GM12878 (cell line): ENCODE data around the gene CLDN24. TPM values are rescaled to one million over a fixed set of nuclear protein-coding genes. Genes with fewer than 3 reads are reported as not detected.

Experiments
- ATAC-seq: fragments of 200-7000 bp; cut with Tn5 transposase; 3 replicates; pipeline ENCODE4 v1.9.1; 2020; ENCODE audit warnings: mild to moderate bottlenecking, moderate library complexity
- BruUV-seq: library from RNA; stranded (reverse); fragments of 400-500 nt; replicated peaks from 2 replicates; lab custom pipeline; 2021; lab: Mats Ljungman, UMichigan
- CTCF ChIA-PET: fragments of 300-600 bp; sonication (Branson Sonifier 250); formaldehyde crosslinking; extraction: SDS; loops from one replicate; lab custom pipeline; 2021; ENCODE audit warnings: inconsistent platforms; lab: Yijun Ruan, JAX
- POLR2A ChIA-PET: fragments of 350-600 bp; formaldehyde crosslinking; extraction: SDS; loops from one replicate; lab custom pipeline; 2021; ENCODE audit warnings: inconsistent platforms; lab: Charles Lee
- RAD21 ChIA-PET: fragments of 300-600 bp; sonication (Branson Sonifier 250); formaldehyde crosslinking; loops from one replicate; lab custom pipeline; 2023; ENCODE audit warnings: antibody characterized with exemption; ENCODE audit not compliant: unreplicated experiment; lab: Charles Lee
- SMC1A ChIA-PET: fragments of 300-600 bp; sonication (Branson Sonifier 250); formaldehyde crosslinking; loops from one replicate; lab custom pipeline; 2023; ENCODE audit not compliant: unreplicated experiment, uncharacterized antibody; lab: Charles Lee
- DNase-seq: peaks from one replicate; pipeline ENCODE4 v3.0.0-alpha.2; 2011; ENCODE audit warnings: low read depth, low spot score
- FAIRE-seq: peaks from 3 replicates; lab custom pipeline; 2011; peaks lifted over from hg19 to GRCh38; lab: Jason Lieb, UNC
- H2AFZ ChIP-seq: 2 replicates; pipeline ENCODE4 v1.6.0; 2011; ENCODE audit warnings: low read depth, low read length, control low read depth; ENCODE audit not compliant: control insufficient read depth
- H3K27ac ChIP-seq: 2 replicates; pipeline ENCODE4 v1.5.1; 2011; ENCODE audit warnings: control low read depth; ENCODE audit not compliant: control insufficient read depth, insufficient read depth
- H3K27me3 ChIP-seq, 2 experiments: replicated peaks in 1 of 2; 2 replicates each; pipeline versions ENCODE4 v1.6.0 to v1.6.1; 2011; ENCODE audit warnings: low read length in 1 of 2; ENCODE audit not compliant: control insufficient read depth in 2 of 2, insufficient read depth in 2 of 2
- H3K36me3 ChIP-seq, 2 experiments: 2 replicates each; pipeline ENCODE4 v1.5.1; 2011; ENCODE audit warnings: low read length in 1 of 2; ENCODE audit not compliant: control insufficient read depth in 2 of 2, insufficient read depth in 2 of 2
- H3K4me1 ChIP-seq: 2 replicates; pipeline ENCODE4 v1.6.1; 2011; ENCODE audit warnings: mild to moderate bottlenecking, low read length, moderate library complexity, mixed read lengths; ENCODE audit not compliant: control insufficient read depth, insufficient read depth
- H3K4me2 ChIP-seq: 2 replicates; pipeline ENCODE4 v1.6.0; 2011; ENCODE audit warnings: control low read depth; ENCODE audit not compliant: control insufficient read depth, insufficient read depth
- H3K4me3 ChIP-seq: fragments of 200-600 bp; sonication (generic); 2 replicates; pipeline ENCODE4 v1.5.1; 2016
- H3K79me2 ChIP-seq: 2 replicates; pipeline ENCODE4 v1.6.0; 2011; ENCODE audit warnings: low read length; ENCODE audit not compliant: control insufficient read depth, insufficient read depth
- H3K9ac ChIP-seq: 2 replicates; pipeline ENCODE4 v1.8.0; 2011; ENCODE audit warnings: low read length, control low read depth, mixed read lengths; ENCODE audit not compliant: control insufficient read depth, insufficient read depth
- H3K9me3 ChIP-seq: replicated peaks from 3 replicates; pipeline ENCODE4 v1.5.1; 2011; ENCODE audit warnings: mild to moderate bottlenecking, low read length; ENCODE audit not compliant: control insufficient read depth, insufficient read depth
- H4K20me1 ChIP-seq: 2 replicates; pipeline ENCODE4 v1.6.0; 2011; ENCODE audit not compliant: control insufficient read depth, insufficient read depth
- ASH2L ChIP-seq: fragments of 300-600, 200-600 bp; sonication (generic); IDR thresholded peaks from 2 replicates; pipeline ENCODE4 v1.6.1; 2017; ENCODE audit warnings: low read depth, mild to moderate bottlenecking, borderline replicate concordance
- BHLHE40 ChIP-seq, 2 experiments: fragments of 450-650 bp in 1 of 2; IDR thresholded peaks; 2 replicates each; pipeline ENCODE4 v1.6.1; 2011 to 2017; ENCODE audit warnings: low read depth in 2 of 2, borderline replicate concordance in 1 of 2, improper control_type of control experiment in 1 of 2, low read length in 1 of 2, mild to moderate bottlenecking in 1 of 2
- BMI1 ChIP-seq: fragments of 450-650 bp; IDR thresholded peaks from 2 replicates; pipeline ENCODE4 v1.6.1; 2016; ENCODE audit warnings: mild to moderate bottlenecking, moderate library complexity, borderline replicate concordance
- BRCA1 ChIP-seq: IDR thresholded peaks from 2 replicates; pipeline ENCODE4 v1.6.1; 2011; ENCODE audit warnings: low read depth, low read length, improper control_type of control experiment
- EGR1 ChIP-seq, 2 experiments: IDR thresholded peaks; 1 replicate in 1 of 2; 2 replicates in 1 of 2; pipeline ENCODE4 v1.6.1; 2011 to 2012; ENCODE audit warnings: low read depth in 2 of 2, low read length in 2 of 2, borderline replicate concordance in 1 of 2, mild to moderate bottlenecking in 1 of 2, moderate library complexity in 1 of 2
- GATAD2B ChIP-seq: fragments of 450-650 bp; conservative IDR thresholded peaks from 2 replicates; pipeline ENCODE4 v1.6.1; 2017; ENCODE audit warnings: low read depth, mild to moderate bottlenecking, moderate library complexity
- HSF1 ChIP-seq: fragments of 150-350 bp; IDR thresholded peaks from 2 replicates; pipeline ENCODE4 v1.6.1; 2014; ENCODE audit warnings: mild to moderate bottlenecking, low read depth, low read length
- IKZF1 ChIP-seq: fragments of 450-650 bp; conservative IDR thresholded peaks from 2 replicates; pipeline ENCODE4 v1.6.1; 2017; ENCODE audit warnings: antibody characterized with exemption, mild to moderate bottlenecking
- MEF2B ChIP-seq: fragments of 450-650 bp; IDR thresholded peaks from 2 replicates; pipeline ENCODE4 v1.6.1; 2018; ENCODE audit warnings: mild to moderate bottlenecking, moderate library complexity; ENCODE audit not compliant: partially characterized antibody, poor library complexity, severe bottlenecking
- MTA3 ChIP-seq: IDR thresholded peaks from 2 replicates; pipeline ENCODE4 v1.6.1; 2012; ENCODE audit warnings: low read length, inconsistent platforms, borderline replicate concordance
- NFXL1 ChIP-seq: fragments of 450-650 bp; IDR thresholded peaks from 2 replicates; pipeline ENCODE4 v1.6.1; 2017; ENCODE audit warnings: antibody characterized with exemption, mild to moderate bottlenecking, borderline replicate concordance
- NFYB ChIP-seq: IDR thresholded peaks from 2 replicates; pipeline ENCODE4 v1.6.1; 2011; ENCODE audit warnings: low read depth, mild to moderate bottlenecking, low read length, improper control_type of control experiment, moderate library complexity; ENCODE audit not compliant: insufficient read depth
- PML ChIP-seq: IDR thresholded peaks from 2 replicates; pipeline ENCODE4 v1.6.1; 2012; ENCODE audit warnings: low read length, inconsistent platforms
- RB1 ChIP-seq: fragments of 450-650 bp; formaldehyde crosslinking; IDR thresholded peaks from 2 replicates; pipeline ENCODE4 v1.6.1; 2017; ENCODE audit warnings: mild to moderate bottlenecking, borderline replicate concordance
- SPI1 ChIP-seq: IDR thresholded peaks from 2 replicates; pipeline ENCODE4 v1.6.1; 2011; ENCODE audit warnings: low read depth, mild to moderate bottlenecking, low read length, moderate library complexity, borderline replicate concordance; ENCODE audit not compliant: insufficient read depth
- TCF3 ChIP-seq: IDR thresholded peaks from 2 replicates; pipeline ENCODE4 v1.6.1; 2012; ENCODE audit warnings: low read depth, mild to moderate bottlenecking, low read length, borderline replicate concordance; ENCODE audit not compliant: insufficient read depth
- TCF7 ChIP-seq: IDR thresholded peaks from 2 replicates; pipeline ENCODE4 v1.6.1; 2014; ENCODE audit warnings: antibody characterized with exemption, borderline replicate concordance
- ZNF24 ChIP-seq: fragments of 450-650 bp; IDR thresholded peaks from 2 replicates; pipeline ENCODE4 v1.6.1; 2017; ENCODE audit warnings: antibody characterized with exemption, mild to moderate bottlenecking
- ZNF274 ChIP-seq: IDR thresholded peaks from one replicate; pipeline ENCODE4 v1.8.0; 2011; ENCODE audit not compliant: insufficient read length, insufficient read depth
- WGBS: methylation state at CpG from one replicate; pipeline ENCODE4 v1.1.6; 2016; ENCODE audit warnings: low lambda C conversion rate; ENCODE audit not compliant: insufficient replicate concordance, insufficient coverage; ENCODE audit errors: missing lambda C conversion rate; 5-methylcytosine and 5-hydroxymethylcytosine counted together
- in situ Hi-C: fragments of 300-500 bp; cut with MboI; formaldehyde crosslinking; loops from 9 replicates; pipeline ENCODE4 v1.14.3; 2018; ENCODE audit warnings: mixed read lengths
- intact Hi-C: fragments of 100-400 bp; cut with micrococcal nuclease; formaldehyde crosslinking; loops from one replicate; pipeline ENCODE4 v1.14.2; 2022; ENCODE audit not compliant: unreplicated experiment
- polyA plus RNA-seq, 11 experiments: library from polyadenylated mRNA; depleted of rRNA in 4 of 11; unstranded in 6 of 11; stranded (reverse) in 5 of 11; fragments of >200 nt; fragmentation: Nextera tagmentation in 4 of 11; fragmentation: Illumina TruSeq in 1 of 11; extraction: Ambion mirVana in 4 of 11; extraction: Trizol in 1 of 11; gene quantifications; 1 replicate in 1 of 11; 2 replicates in 10 of 11; pipeline versions ENCODE4 v1.2.1 to v1.2.3, GENCODE V29; 2011 to 2016; ENCODE audit warnings: inconsistent platforms in 2 of 11, missing spikeins in 2 of 11, low read depth in 1 of 11
- total RNA-seq, 4 experiments: library from RNA; depleted of rRNA in 3 of 4; stranded (reverse); fragments of >200 nt in 3 of 4; fragmentation: Illumina TruSeq in 1 of 4; extraction: Trizol in 1 of 4; gene quantifications; 2 replicates each; pipeline versions ENCODE4 v1.2.1 to v1.2.3, GENCODE V29; 2013 to 2021
- TF ChIP-seq, protein P1 (sequence below): fragments of 450-650 bp; IDR thresholded peaks from 2 replicates; pipeline ENCODE4 v1.6.1; 2017; ENCODE audit warnings: mild to moderate bottlenecking, moderate library complexity

CLDN24 gene
- total and polyA plus RNA-seq, 10 of the 15 experiments (the other 5 are each of a cell fraction or from before 2014, with no cell fraction given): not detected

GRCh38 chr4:183297675-183298074 lies 24.6 kb downstream of the CLDN24 start:
- no TSS peak for BruUV-seq
- H3K4me3 ChIP-seq: no peak overlapping the region
- ATAC-seq: peak; percentile 88
- H2AFZ ChIP-seq: no peak overlapping the region
- 5% methylated on average over 3 of the region's 3 CpGs for WGBS
- ChIA-PET RAD21 (interaction anchor here (1.1 kb wide), 1 partner anchor 11 kb away, joined by 7 read pairs; no protein-coding TSS in a partner anchor), SMC1A (interaction anchor here (0.9 to 1.2 kb wide), 2 partner anchors 10 to 19 kb away, joined by 3 read pairs; no protein-coding TSS in a partner anchor), POLR2A (interaction anchor here (0.6 to 0.7 kb wide), 4 partner anchors 10 to 1910 kb away, joined by 3 to 4 read pairs (median 3); no protein-coding TSS in a partner anchor), CTCF (no interaction called here)
- no peaks in the 10 kb centered on the region for H3K79me2 ChIP-seq
- DNase-seq: no peak
- H3K4me1 ChIP-seq: no peaks in the 10 kb centered on the region
- H4K20me1 ChIP-seq: no peaks in the 10 kb centered on the region
- intact Hi-C loops (no loop called here), in situ Hi-C loops (no loop called here)
- FAIRE-seq: no peak
- H3K9ac ChIP-seq: no peak overlapping the region
- no peak overlapping the region for H3K4me2 ChIP-seq
- no peak overlapping the region for H3K27ac ChIP-seq
- no peaks in the 10 kb centered on the region for H3K36me3 ChIP-seq
- no peaks in the 10 kb centered on the region for H3K9me3 ChIP-seq
- no peaks in the 10 kb centered on the region for H3K27me3 ChIP-seq
- TF ChIP-seq GATAD2B (0 out of 2 replicates have a peak, but pooled peaks have one; percentile 32), MEF2B (peak; percentile 94), ZNF24 (no peak), NFXL1 (no peak), BMI1 (no peak), TCF7 (no peak), SPI1 (no peak), TCF3 (no peak), RB1 (peak; percentile 32; the same call in 1 of the 2 replicates), IKZF1 (peak; percentile 33; the same call in 1 of the 2 replicates), ASH2L (no peak), EGR1 (IDR thresholded peaks at IDR 0.05; ENCODE audit: borderline replicate concordance in 1 of 2, low read depth in 2 of 2, low read length in 2 of 2) (no peak), BHLHE40 (IDR thresholded peaks at IDR 0.05; ENCODE audit: borderline replicate concordance in 1 of 2, low read depth in 2 of 2, low read length in 1 of 2) (peak in 1 of 2 experiments; percentile 34; a peak in 1 of 4 replicates), HSF1 (no peak), MTA3 (no peak), BRCA1 (no peak), NFYB (no peak), ZNF274 (no peak), PML (no peak)
- TF ChIP-seq, protein P1, sequence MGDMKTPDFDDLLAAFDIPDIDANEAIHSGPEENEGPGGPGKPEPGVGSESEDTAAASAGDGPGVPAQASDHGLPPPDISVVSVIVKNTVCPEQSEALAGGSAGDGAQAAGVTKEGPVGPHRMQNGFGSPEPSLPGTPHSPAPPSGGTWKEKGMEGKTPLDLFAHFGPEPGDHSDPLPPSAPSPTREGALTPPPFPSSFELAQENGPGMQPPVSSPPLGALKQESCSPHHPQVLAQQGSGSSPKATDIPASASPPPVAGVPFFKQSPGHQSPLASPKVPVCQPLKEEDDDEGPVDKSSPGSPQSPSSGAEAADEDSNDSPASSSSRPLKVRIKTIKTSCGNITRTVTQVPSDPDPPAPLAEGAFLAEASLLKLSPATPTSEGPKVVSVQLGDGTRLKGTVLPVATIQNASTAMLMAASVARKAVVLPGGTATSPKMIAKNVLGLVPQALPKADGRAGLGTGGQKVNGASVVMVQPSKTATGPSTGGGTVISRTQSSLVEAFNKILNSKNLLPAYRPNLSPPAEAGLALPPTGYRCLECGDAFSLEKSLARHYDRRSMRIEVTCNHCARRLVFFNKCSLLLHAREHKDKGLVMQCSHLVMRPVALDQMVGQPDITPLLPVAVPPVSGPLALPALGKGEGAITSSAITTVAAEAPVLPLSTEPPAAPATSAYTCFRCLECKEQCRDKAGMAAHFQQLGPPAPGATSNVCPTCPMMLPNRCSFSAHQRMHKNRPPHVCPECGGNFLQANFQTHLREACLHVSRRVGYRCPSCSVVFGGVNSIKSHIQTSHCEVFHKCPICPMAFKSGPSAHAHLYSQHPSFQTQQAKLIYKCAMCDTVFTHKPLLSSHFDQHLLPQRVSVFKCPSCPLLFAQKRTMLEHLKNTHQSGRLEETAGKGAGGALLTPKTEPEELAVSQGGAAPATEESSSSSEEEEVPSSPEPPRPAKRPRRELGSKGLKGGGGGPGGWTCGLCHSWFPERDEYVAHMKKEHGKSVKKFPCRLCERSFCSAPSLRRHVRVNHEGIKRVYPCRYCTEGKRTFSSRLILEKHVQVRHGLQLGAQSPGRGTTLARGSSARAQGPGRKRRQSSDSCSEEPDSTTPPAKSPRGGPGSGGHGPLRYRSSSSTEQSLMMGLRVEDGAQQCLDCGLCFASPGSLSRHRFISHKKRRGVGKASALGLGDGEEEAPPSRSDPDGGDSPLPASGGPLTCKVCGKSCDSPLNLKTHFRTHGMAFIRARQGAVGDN: peak; percentile 79
